ENCODE results near the gene CCT6A.
A peak's percentile ranks its signal among the peaks of the same experiment; 100 is the strongest.
"Not testable (repeated sequence)": the region's sequence is repeated elsewhere in the genome, so short reads cannot be mapped to it uniquely, and the experiment has no call there.

The CCT6A gene

DNA sequence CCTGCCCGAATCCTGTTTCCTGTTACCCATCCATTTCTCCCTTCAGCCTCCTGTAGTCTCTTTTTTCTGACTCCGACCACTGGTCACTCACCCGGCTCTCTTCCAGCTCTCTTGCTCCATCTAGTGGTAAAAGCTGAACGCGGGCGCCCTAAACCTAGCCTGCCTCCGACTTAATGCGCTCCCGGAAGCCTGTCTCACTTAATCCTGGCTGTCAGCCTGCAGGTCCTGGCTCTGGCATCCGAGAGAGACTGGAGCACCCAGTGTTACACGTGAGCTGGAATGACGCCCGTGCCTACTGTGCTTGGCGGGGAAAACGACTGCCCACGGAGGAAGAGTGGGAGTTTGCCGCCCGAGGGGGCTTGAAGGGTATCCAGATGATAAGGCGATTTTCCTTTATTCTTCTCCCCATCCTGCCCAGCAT is 22.8 kb downstream of the CCT6A start:
- DNase-seq (ENCODE audit: low read depth, low spot score), result no peak
- ChIA-PET CTCF (interaction anchor here (0.9 to 4.8 kb wide), 26 partner anchors 9 to 516 kb away, joined by 3 to 72 read pairs (median 6); partner anchors contain the start of genes CHCHD2, PHKG1 and SUMF2), POLR2A (interaction anchor here (1.8 to 2.3 kb wide), 2 partner anchors 10 to 23 kb away, joined by 7 to 8 read pairs; partner anchors contain the start of genes CCT6A, PSPH and SUMF2)
- TF ChIP-seq, protein P1, sequence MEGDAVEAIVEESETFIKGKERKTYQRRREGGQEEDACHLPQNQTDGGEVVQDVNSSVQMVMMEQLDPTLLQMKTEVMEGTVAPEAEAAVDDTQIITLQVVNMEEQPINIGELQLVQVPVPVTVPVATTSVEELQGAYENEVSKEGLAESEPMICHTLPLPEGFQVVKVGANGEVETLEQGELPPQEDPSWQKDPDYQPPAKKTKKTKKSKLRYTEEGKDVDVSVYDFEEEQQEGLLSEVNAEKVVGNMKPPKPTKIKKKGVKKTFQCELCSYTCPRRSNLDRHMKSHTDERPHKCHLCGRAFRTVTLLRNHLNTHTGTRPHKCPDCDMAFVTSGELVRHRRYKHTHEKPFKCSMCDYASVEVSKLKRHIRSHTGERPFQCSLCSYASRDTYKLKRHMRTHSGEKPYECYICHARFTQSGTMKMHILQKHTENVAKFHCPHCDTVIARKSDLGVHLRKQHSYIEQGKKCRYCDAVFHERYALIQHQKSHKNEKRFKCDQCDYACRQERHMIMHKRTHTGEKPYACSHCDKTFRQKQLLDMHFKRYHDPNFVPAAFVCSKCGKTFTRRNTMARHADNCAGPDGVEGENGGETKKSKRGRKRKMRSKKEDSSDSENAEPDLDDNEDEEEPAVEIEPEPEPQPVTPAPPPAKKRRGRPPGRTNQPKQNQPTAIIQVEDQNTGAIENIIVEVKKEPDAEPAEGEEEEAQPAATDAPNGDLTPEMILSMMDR (IDR thresholded peaks at IDR 0.05; ENCODE audit: insufficient read depth, low read length, missing control alignments), result peak; percentile 86
- no peak overlapping the region for H3K4me3 ChIP-seq (ENCODE audit: low read depth, low read length)

DNA sequence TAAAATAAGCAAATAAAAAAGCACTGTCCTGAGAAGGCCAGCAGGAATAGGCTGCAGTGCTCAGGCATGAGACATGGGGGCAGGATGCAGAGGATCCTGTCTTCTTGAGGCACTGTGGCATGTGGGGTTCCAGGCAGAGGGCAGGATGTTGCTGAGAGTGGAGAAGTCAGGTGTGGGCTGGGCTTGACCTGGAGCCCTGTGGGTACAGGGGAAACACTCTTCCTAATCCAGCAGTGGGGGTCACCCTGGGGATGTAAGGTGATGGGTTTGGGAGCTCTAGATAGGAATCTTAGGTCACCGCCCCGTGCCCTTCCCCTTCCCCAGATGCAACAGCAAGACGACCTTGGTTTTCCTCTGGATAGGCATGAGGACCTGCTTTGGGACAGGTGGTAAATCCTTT is 26.1 kb downstream of the CCT6A start:
- no peak overlapping the region for H3K4me3 ChIP-seq (ENCODE audit: low read depth, low read length)
- TF ChIP-seq, protein P1 (IDR thresholded peaks at IDR 0.05; ENCODE audit: insufficient read depth, low read length, missing control alignments), result no peak
- ChIA-PET POLR2A (interaction anchor here (1.0 kb wide), 1 partner anchor 13 kb away, joined by 3 read pairs; no protein-coding TSS in a partner anchor), CTCF (interaction anchor here (0.6 to 3.1 kb wide), 6 partner anchors 13 to 436 kb away, joined by 3 to 15 read pairs (median 4); partner anchors contain the start of genes PHKG1 and SUMF2)
- no peak for DNase-seq (ENCODE audit: low read depth, low spot score)

DNA sequence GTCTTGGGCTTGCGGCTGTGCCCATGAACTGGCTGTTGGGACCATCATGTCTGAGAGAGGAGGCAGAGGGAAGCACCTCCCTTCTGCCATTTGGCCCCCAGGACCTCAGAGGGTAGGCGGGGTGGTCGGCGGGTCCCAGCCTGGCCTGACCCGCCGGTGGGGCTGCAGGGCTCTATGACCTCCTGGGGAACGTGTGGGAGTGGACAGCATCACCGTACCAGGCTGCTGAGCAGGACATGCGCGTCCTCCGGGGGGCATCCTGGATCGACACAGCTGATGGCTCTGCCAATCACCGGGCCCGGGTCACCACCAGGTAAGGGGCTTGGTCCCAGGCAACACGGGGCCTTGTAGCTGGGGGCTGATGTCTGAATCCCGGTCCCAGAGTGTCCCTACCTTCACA is 26.6 kb downstream of the CCT6A start:
- TF ChIP-seq, protein P1 (IDR thresholded peaks at IDR 0.05; ENCODE audit: insufficient read depth, low read length, missing control alignments), result no peak
- no peak overlapping the region for H3K4me3 ChIP-seq (ENCODE audit: low read depth, low read length)
- ChIA-PET CTCF (interaction anchor here (0.7 to 3.1 kb wide), 5 partner anchors 8 to 437 kb away, joined by 3 to 15 read pairs (median 5); partner anchors contain the start of gene SUMF2), POLR2A (interaction anchor here (0.7 to 1.0 kb wide), 2 partner anchors 13 to 23 kb away, joined by 3 to 4 read pairs; no protein-coding TSS in a partner anchor)
- DNase-seq (ENCODE audit: low read depth, low spot score), result no peak

DNA sequence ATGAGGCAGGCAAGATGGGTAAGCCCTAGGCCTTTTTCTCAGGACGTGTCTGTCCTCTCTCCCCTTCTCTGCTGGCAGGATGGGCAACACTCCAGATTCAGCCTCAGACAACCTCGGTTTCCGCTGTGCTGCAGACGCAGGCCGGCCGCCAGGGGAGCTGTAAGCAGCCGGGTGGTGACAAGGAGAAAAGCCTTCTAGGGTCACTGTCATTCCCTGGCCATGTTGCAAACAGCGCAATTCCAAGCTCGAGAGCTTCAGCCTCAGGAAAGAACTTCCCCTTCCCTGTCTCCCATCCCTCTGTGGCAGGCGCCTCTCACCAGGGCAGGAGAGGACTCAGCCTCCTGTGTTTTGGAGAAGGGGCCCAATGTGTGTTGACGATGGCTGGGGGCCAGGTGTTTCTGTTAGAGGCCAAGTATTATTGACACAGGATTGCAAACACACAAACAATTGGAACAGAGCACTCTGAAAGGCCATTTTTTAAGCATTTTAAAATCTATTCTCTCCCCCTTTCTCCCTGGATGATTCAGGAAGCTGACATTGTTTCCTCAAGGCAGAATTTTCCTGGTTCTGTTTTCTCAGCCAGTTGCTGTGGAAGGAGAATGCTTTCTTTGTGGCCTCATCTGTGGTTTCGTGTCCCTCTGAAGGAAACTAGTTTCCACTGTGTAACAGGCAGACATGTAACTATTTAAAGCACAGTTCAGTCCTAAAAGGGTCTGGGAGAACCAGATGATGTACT is 28.1 kb downstream of the CCT6A start:
- CTCF ChIA-PET, result interaction anchor here (1.0 to 3.1 kb wide), 5 partner anchors 10 to 440 kb away, joined by 3 to 15 read pairs (median 4); partner anchors contain the start of genes PHKG1 and SUMF2
- TF ChIP-seq, protein P1 (IDR thresholded peaks at IDR 0.05; ENCODE audit: insufficient read depth, low read length, missing control alignments), result no peak
- POLR2A ChIA-PET, result interaction anchor here (0.6 to 1.7 kb wide), 4 partner anchors 13 to 26 kb away, joined by 3 to 6 read pairs (median 4); partner anchors contain the start of gene PHKG1
- no peak overlapping the region for H3K4me3 ChIP-seq (ENCODE audit: low read depth, low read length)
- no peak for DNase-seq (ENCODE audit: low read depth, low spot score)

DNA sequence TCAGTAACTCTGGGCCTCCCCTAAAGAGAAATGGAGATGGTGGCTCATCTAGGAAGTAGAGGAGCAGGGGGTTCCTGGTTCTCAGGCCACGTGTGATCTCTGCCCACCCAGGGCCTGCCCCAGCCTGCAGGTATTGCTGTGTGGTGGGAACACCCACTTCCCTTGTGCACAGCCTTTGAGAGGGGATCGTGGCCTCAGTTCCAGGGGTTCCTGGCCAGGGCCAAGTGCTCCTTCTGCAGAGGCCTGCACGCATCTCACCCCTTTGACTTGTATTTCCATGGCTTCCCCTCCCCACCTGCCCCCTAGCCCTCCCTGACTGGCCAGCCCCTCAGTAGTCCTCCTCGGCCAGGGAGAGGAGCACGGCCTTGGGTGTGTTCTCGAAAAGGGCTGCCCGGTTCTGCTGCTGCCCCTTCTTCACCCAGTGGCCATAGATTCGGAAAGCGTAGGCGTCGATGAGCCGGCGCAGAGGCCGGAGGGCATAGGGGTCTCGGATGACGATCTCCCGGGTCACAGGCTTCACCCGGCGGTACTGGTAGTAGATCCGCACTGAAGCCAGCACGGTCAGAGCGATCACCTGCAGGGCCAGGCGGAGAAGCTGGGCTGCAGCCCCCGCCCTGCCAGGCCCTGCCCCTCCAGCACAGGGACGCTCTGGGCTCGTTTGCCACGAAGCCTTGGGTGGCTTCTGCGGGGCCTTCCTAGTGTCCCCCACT is 29.3 kb downstream of the CCT6A start:
- DNase-seq (ENCODE audit: low read depth, low spot score); CTCF ChIA-PET; H3K4me3 ChIP-seq (ENCODE audit: low read depth, low read length): not testable (repeated sequence)
- POLR2A ChIA-PET, result interaction anchor here (0.6 to 1.7 kb wide), 2 partner anchors 12 to 22 kb away, joined by 4 to 6 read pairs; partner anchors contain the start of gene PHKG1

DNA sequence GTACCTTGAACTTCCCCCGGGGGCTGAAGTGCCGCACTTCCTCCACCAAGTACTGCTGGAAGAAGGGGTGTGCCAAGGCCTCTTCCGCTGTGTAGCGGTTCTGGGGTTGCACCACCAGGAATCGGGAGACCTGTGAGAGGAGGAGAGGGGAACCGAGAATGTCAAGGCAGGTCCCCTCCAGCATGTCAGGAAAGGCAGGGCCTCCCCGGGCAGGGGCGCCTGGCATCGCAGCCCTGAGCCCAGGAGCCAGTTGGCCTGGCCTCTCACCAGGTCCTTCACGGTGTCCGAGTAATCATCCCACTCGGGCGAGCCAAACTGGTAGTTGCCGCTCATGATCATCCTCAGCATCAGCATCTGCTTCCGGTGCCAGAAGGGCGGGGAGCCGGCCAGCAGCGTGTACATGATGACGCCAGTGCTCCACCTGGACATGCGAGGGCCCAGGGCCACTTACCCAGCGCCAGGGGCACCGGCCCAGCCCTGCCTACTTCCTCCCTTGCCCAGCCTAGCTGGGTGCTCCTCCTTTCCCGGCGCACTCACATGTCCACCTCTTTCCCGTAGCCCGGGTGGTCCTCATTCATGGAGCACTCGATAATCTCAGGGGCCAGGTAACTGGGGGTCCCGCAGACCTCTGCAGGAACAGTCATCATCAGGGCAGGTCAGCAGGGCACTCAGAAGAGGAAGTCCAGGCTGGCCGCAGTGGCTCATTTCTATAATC is 30.2 kb downstream of the CCT6A start:
- POLR2A ChIA-PET, result no interaction called here
- DNase-seq (ENCODE audit: low read depth, low spot score), result no peak
- TF ChIP-seq, protein P1 (IDR thresholded peaks at IDR 0.05; ENCODE audit: insufficient read depth, low read length, missing control alignments), result no peak
- CTCF ChIA-PET, result interaction anchor here (1.4 kb wide), 1 partner anchor 82 kb away, joined by 4 read pairs; no protein-coding TSS in a partner anchor
- no peak overlapping the region for H3K4me3 ChIP-seq (ENCODE audit: low read depth, low read length)
